ENCODE data around the gene CNOT3.
"Not testable (repeated sequence)": the region's sequence is repeated elsewhere in the genome, so short reads cannot be mapped to it uniquely, and the experiment has no call there.

The CNOT3 gene

GRCh38 chr19:54137699-54138488, at the start of gene CNOT3:
Gene CNOT3 (plus strand): TSS chr19:54137762. CDS start chr19:54142979, 5,217 bp downstream.
- peak; percentile 49 for DNase-seq

- no peak for DNase-seq
These were observed 43.0 kb upstream of the CNOT3 start for GRCh38 chr19:54094426-54095000.

GRCh38 chr19:54095136-54095858, 42.3 kb upstream of the CNOT3 start:
- DNase-seq: no peak

- peak; percentile 61 for DNase-seq
These were observed 41.5 kb upstream of the CNOT3 start for GRCh38 chr19:54095859-54096616.

- DNase-seq: peak; percentile 54
These were observed 40.9 kb upstream of the CNOT3 start for GRCh38 chr19:54096617-54097106.

GRCh38 chr19:54099190-54099902, 38.2 kb upstream of the CNOT3 start:
- DNase-seq: no peak

GRCh38 chr19:54099903-54100255, 37.7 kb upstream of the CNOT3 start:
- not testable (repeated sequence) for DNase-seq

GRCh38 chr19:54100561-54100960, 37.0 kb upstream of the CNOT3 start, which contains the start of gene OSCAR:
Gene OSCAR (minus strand): TSS chr19:54100803. CDS start chr19:54100792, 11 bp downstream.
- peak; percentile 15 for DNase-seq

- peak; percentile 98 for DNase-seq
These were observed 35.0 kb upstream of the CNOT3 start, which contains the start of gene NDUFA3 for GRCh38 chr19:54102421-54103169. Gene NDUFA3 (plus strand): TSS chr19:54102855. CDS start chr19:54102879, 24 bp downstream.

GRCh38 chr19:54104998-54105715, 32.4 kb upstream of the CNOT3 start:
- DNase-seq: no peak

- DNase-seq: no peak
These were observed 31.8 kb upstream of the CNOT3 start for GRCh38 chr19:54105796-54106195.

GRCh38 chr19:54106716-54107115, 30.8 kb upstream of the CNOT3 start:
- no peak for DNase-seq

GRCh38 chr19:54107876-54108490, 29.6 kb upstream of the CNOT3 start:
- no peak for DNase-seq

- DNase-seq: no peak
These were observed 29.1 kb upstream of the CNOT3 start for GRCh38 chr19:54108496-54108895.

GRCh38 chr19:54109651-54110050, 27.9 kb upstream of the CNOT3 start:
- DNase-seq: no peak

- DNase-seq: peak; percentile 57
These were observed 23.0 kb upstream of the CNOT3 start for GRCh38 chr19:54114340-54115108.

- DNase-seq: peak; percentile 96
These were observed 22.2 kb upstream of the CNOT3 start, which contains the start of the genes PRPF31 and TFPT for GRCh38 chr19:54115109-54116063. Gene PRPF31 (plus strand): TSS chr19:54115754. CDS start chr19:54118279, 2,525 bp downstream. Gene TFPT (minus strand): TSS chr19:54115657. CDS start chr19:54115269, 388 bp downstream.

GRCh38 chr19:54121259-54121658, 16.3 kb upstream of the CNOT3 start:
- DNase-seq: no peak

Measured in CD4-positive, alpha-beta T cell treated with Interleukin-12 subunit alpha and Interleukin-12 subunit beta, for 1 hour (primary cell).